T-helper 2 cell treated with Interferon-gamma antibody and Interleukin-4, amounts not matched to agents 5 μg/mL and 100 μg/mL, for 36 hours (primary cell): ENCODE data around the gene PARD6G.

Experiments
- DNase-seq: peaks from one replicate; pipeline ENCODE4 v3.0.0; 2021; ENCODE audit warnings: low spot score
- H3K27ac Mint-ChIP-seq: one replicate; pipeline ENCODE4 v1.8.0; 2021; ENCODE audit warnings: mild to moderate bottlenecking, mixed read lengths
- H3K27me3 Mint-ChIP-seq: one replicate; pipeline ENCODE4 v1.8.0; 2021; ENCODE audit warnings: low read depth, mixed read lengths
- H3K36me3 Mint-ChIP-seq: one replicate; pipeline ENCODE4 v1.8.0; 2021; ENCODE audit warnings: low read depth, mixed read lengths
- H3K4me1 Mint-ChIP-seq: one replicate; pipeline ENCODE4 v1.8.0; 2021; ENCODE audit warnings: low read depth, mixed read lengths
- H3K4me3 Mint-ChIP-seq: one replicate; pipeline ENCODE4 v1.8.0; 2022; ENCODE audit warnings: mild to moderate bottlenecking, moderate library complexity, mixed read lengths
- H3K9me3 Mint-ChIP-seq: one replicate; pipeline ENCODE4 v1.8.0; 2021; ENCODE audit warnings: mixed read lengths

The PARD6G gene

DNA sequence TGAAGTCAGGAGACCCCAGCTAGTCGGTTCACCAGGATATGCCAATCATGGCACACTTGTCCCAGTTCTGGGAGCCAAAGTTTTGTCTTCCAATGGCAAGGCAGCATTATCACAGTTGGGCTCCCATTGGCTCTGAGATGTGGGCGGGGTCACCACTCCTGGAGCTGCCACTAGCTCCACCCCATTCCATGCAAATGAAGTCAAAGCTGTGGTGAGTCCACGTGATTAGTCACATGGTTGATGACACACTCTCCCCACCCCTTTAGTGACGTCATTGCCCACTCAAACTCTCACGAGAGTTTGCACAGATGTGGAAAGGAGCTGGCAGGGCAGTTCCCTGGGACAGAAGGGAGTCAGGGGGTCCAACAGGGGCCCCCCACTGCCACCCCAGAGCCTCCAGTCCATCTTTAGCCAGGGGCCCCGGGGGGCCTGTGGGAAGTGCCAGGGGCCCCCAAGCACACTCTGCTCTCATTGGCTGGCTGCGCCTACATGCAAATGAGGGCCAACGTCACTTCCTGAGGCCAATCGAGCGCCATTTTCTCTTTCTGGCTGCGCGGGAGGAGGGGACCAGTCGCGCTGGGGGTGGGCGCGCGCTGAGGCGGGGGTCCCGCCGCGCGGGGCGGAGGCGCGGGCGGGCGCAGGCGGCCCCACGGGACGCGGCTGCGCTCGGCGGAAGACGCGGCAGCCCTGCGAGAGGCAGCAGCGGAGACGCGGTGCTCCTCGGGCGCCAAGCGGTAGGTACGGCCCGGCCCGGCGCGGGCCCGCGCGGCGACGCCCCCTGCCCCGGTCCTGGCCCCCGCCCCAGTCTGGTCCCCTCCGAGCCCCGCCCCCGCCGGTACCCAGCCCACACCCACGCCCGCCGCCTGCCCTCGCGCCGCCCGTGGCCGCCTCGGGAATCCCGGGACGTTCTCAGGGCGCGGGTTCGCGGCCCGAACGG is 138.3 kb downstream of the PARD6G start, which contains the start of gene ADNP2:
TSS of gene ADNP2 (plus strand) at position 524 of the 937 bp plus-strand sequence. CDS start 8,281 bp downstream, outside the sequence.
- H3K27me3 Mint-ChIP-seq = no peaks in the 10 kb centered on the region
- H3K4me1 Mint-ChIP-seq = peaks cover 21% of the 10 kb centered on the region
- peak within 1 kb of the TSS; percentile 90 for H3K27ac Mint-ChIP-seq
- peak; percentile 82 for DNase-seq
- peak within 1 kb of the TSS; percentile 84 for H3K4me3 Mint-ChIP-seq
- no peaks in the 10 kb centered on the region for H3K9me3 Mint-ChIP-seq
- peaks cover 7% of the 10 kb centered on the region for H3K36me3 Mint-ChIP-seq

DNA sequence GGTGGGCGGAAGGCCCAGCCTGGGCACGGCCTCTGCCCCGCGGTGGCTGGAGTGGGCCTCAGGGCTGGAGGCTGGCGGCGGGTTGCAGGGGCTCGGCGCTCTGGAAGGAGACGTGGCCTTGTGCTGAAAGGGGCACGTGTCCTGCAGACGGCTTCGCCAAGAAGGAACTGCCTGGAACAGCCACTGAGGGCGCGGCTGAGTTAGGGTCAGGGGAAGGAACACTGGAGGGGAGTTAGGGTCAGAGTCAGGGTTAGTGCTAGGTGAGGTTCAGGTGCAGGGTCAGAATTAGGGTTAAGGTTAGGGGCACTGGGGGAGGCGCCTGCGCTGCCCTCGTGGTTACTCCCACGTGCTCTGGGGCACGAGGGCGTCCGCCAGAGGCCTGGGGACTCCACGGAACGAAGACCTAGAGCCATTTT is 139.2 kb downstream of the PARD6G start:
- no peaks in the 10 kb centered on the region for H3K27me3 Mint-ChIP-seq
- peak overlapping the region; percentile 37 for H3K4me3 Mint-ChIP-seq
- H3K36me3 Mint-ChIP-seq = peaks cover 5% of the 10 kb centered on the region
- no peak for DNase-seq
- H3K4me1 Mint-ChIP-seq = peaks cover 19% of the 10 kb centered on the region
- peak overlapping the region; percentile 50 for H3K27ac Mint-ChIP-seq
- no peaks in the 10 kb centered on the region for H3K9me3 Mint-ChIP-seq

DNA sequence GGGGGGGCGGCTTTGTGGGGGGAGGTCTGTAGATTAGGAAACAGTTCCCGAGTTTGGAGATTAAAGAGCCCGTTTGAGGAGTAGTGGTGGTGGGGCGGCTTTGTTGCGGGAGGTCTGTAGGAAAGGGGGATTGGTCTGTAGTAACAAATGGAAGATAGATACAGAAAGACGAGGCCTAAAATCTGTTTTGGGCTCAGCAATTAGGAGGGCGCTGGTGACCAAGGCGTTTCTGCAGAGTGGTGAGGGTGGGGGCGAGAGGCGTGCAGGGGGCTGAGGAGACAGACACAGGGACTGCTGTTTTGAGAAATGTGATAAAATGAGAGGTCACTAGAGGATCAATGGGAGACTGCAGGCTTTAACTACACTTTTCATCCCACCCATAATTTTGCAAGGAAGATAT is 139.9 kb downstream of the PARD6G start:
- Mint-ChIP-seq H3K27ac (peak overlapping the region; percentile 50), H3K4me3 (no peak overlapping the region), H3K27me3 (no peaks in the 10 kb centered on the region), H3K9me3 (no peaks in the 10 kb centered on the region), H3K36me3 (peaks cover 5% of the 10 kb centered on the region), H3K4me1 (peaks cover 18% of the 10 kb centered on the region)
- DNase-seq = no peak
